Naive thymus-derived CD4-positive, alpha-beta T cell (primary cell): ENCODE data around the gene DMXL1. TPM values are rescaled to one million over a fixed set of nuclear protein-coding genes. Genes with fewer than 3 reads are reported as not detected.

Experiments used
- ATAC-seq: fragments of 150-1000 bp; cut with Tn5 transposase; 2 replicates; pipeline ENCODE4 v1.10.0; 2021; ENCODE audit warnings: mild to moderate bottlenecking, moderate library complexity
- CTCF ChIA-PET: fragments of 350-600 bp; sonication (Branson Sonifier 250); formaldehyde crosslinking; loops from one replicate; lab custom pipeline; 2021; ENCODE audit warnings: antibody characterized with exemption; lab: Charles Lee
- POLR2A ChIA-PET: fragments of 350-600 bp; sonication (Branson Sonifier 250); formaldehyde crosslinking; loops from one replicate; lab custom pipeline; 2021; ENCODE audit warnings: antibody characterized with exemption, inconsistent platforms; lab: Charles Lee
- DNase-seq, 9 donors: peaks; one replicate each; pipeline versions ENCODE4 v3.0.0 to v3.0.0-alpha.2; 2020 to 2022; ENCODE audit warnings: mixed read lengths in 1 of 9
- H3K27ac ChIP-seq: one replicate; pipeline ENCODE4 v1.7.0; 2013; ENCODE audit warnings: mild to moderate bottlenecking, low read depth, low read length, moderate library complexity
- H3K27me3 ChIP-seq, 2 donors: one replicate each; pipeline ENCODE4 v1.7.0; 2013; ENCODE audit warnings: low read length in 2 of 2, mild to moderate bottlenecking in 2 of 2, moderate library complexity in 2 of 2; ENCODE audit not compliant: control insufficient read depth in 2 of 2, insufficient read depth in 2 of 2
- H3K36me3 ChIP-seq, 3 experiments: 1 replicate in 2 of 3; 2 replicates in 1 of 3; pipeline ENCODE4 v1.7.0; 2013; ENCODE audit warnings: low read length in 3 of 3, mild to moderate bottlenecking in 3 of 3, moderate library complexity in 1 of 3; ENCODE audit not compliant: insufficient read depth in 3 of 3, control insufficient read depth in 2 of 3
- H3K4me1 ChIP-seq, 2 donors: one replicate each; pipeline ENCODE4 v1.7.0; 2013; ENCODE audit warnings: low read length in 2 of 2, mild to moderate bottlenecking in 2 of 2, moderate library complexity in 1 of 2; ENCODE audit not compliant: control insufficient read depth in 2 of 2, insufficient read depth in 2 of 2
- H3K4me3 ChIP-seq: 2 replicates; pipeline ENCODE4 v1.7.0; 2013; ENCODE audit warnings: mild to moderate bottlenecking, low read length
- H3K9me3 ChIP-seq, 3 experiments: 1 replicate in 2 of 3; 2 replicates in 1 of 3; pipeline ENCODE4 v1.7.0; 2013; ENCODE audit warnings: low read length in 3 of 3; ENCODE audit not compliant: control insufficient read depth in 2 of 3
- H3K27ac Mint-ChIP-seq, 9 donors: one replicate each; pipeline ENCODE4 v1.8.0; 2020 to 2022; ENCODE audit warnings: mixed read lengths in 9 of 9, mild to moderate bottlenecking in 8 of 9, moderate library complexity in 5 of 9, inconsistent platforms in 2 of 9
- H3K27me3 Mint-ChIP-seq, 5 donors: one replicate each; pipeline ENCODE4 v1.8.0; 2021 to 2022; ENCODE audit warnings: mixed read lengths in 5 of 5, mild to moderate bottlenecking in 1 of 5
- H3K36me3 Mint-ChIP-seq, 5 donors: one replicate each; pipeline ENCODE4 v1.8.0; 2020 to 2022; ENCODE audit warnings: mixed read lengths in 5 of 5, mild to moderate bottlenecking in 3 of 5, inconsistent platforms in 1 of 5
- H3K4me1 Mint-ChIP-seq, 7 donors: one replicate each; pipeline ENCODE4 v1.8.0; 2020 to 2022; ENCODE audit warnings: mixed read lengths in 7 of 7, mild to moderate bottlenecking in 3 of 7, inconsistent platforms in 1 of 7
- H3K4me3 Mint-ChIP-seq, 10 donors: one replicate each; pipeline ENCODE4 v1.8.0; 2020 to 2022; ENCODE audit warnings: mild to moderate bottlenecking in 10 of 10, mixed read lengths in 10 of 10, moderate library complexity in 6 of 10, inconsistent platforms in 2 of 10
- H3K9me3 Mint-ChIP-seq, 11 donors: one replicate each; pipeline ENCODE4 v1.8.0; 2020 to 2022; ENCODE audit warnings: mixed read lengths in 11 of 11, mild to moderate bottlenecking in 4 of 11, inconsistent platforms in 1 of 11, moderate library complexity in 1 of 11
- intact Hi-C, 2 donors: fragments of 100-400 bp; cut with micrococcal nuclease; formaldehyde crosslinking; loops; one replicate each; pipeline ENCODE4 v1.15.1; 2023
- polyA plus RNA-seq, 2 donors: library from polyadenylated mRNA; unstranded; fragments of 300-500 nt; fragmentation: Illumina TruSeq; gene quantifications; one replicate each; pipeline ENCODE4 v1.2.3, GENCODE V29; 2021
- total RNA-seq, 6 experiments: library from RNA in 5 of 6; stranded (reverse) in 5 of 6; gene quantifications; 1 replicate in 5 of 6; 2 replicates in 1 of 6; pipeline ENCODE4 v1.2.3 and lab custom pipeline; 2021 to 2026

DMXL1 gene
- total RNA-seq (10 to 100 TPM; 30.5 to 40.8 (median 32.4) TPM), polyA plus RNA-seq (10 to 100 TPM; 16.5 to 17.0 TPM), total RNA-seq (lab: John Stamatoyannopoulos, UW) (83.9 reads per million, percentile 81 among the genes with 10 or more reads in this experiment)

- Mint-ChIP-seq H3K27ac (peak within 1 kb of the TSS; percentile 96 to 100 (median 99)), H3K9me3 (peaks cover 0 to 4% (median 0%) of the 10 kb centered on the region in 11 donors), H3K4me1 (peaks cover 24 to 44% (median 38%) of the 10 kb centered on the region in 7 donors), H3K36me3 (peaks cover 0 to 8% (median 6%) of the 10 kb centered on the region in 5 donors), H3K4me3 (peak within 1 kb of the TSS; percentile 90 to 100 (median 98)), H3K27me3 (peaks cover 0 to 2% (median 0%) of the 10 kb centered on the region in 5 donors)
- H3K27me3 ChIP-seq = no peaks in the 10 kb centered on the region
- POLR2A ChIA-PET = interaction anchor here (0.6 to 2.7 kb wide), 28 partner anchors 8 to 381 kb away, joined by 3 to 10 read pairs (median 4); partner anchors contain the start of gene DTWD2
- H3K4me3 ChIP-seq = peak within 1 kb of the TSS; percentile 63
- peak; percentile 92 for ATAC-seq
- H3K27ac ChIP-seq = peak within 1 kb of the TSS; percentile 93
- intact Hi-C loops = loop anchor here (1.0 to 5.0 kb wide), 14 partner anchors 8 to 381 kb away; partner anchors contain the start of genes DTWD2 (in 2 of the 2), HSD17B4 (in 2 of the 2) and TNFAIP8 (in 1 of the 2)
- no peaks in the 10 kb centered on the region for H3K36me3 ChIP-seq
- peaks cover 22 to 25% of the 10 kb centered on the region in 2 donors for H3K4me1 ChIP-seq
- no peaks in the 10 kb centered on the region for H3K9me3 ChIP-seq
- CTCF ChIA-PET = interaction anchor here (0.6 to 1.7 kb wide), 8 partner anchors 47 to 364 kb away, joined by 3 to 6 read pairs (median 3); no protein-coding TSS in a partner anchor
- DNase-seq = peak; percentile 94 to 99 (median 98)
Measured at GRCh38 chr5:119070828-119071560, at the start of gene DMXL1. Gene DMXL1, plus strand, starts transcription at chr5:119071087. Its CDS starts 483 bp downstream, at chr5:119071570.

GRCh38 chr5:119021149-119021732, 49.6 kb upstream of the DMXL1 start:
- Mint-ChIP-seq H3K4me3 (no peak overlapping the region), H3K4me1 (peaks cover 0 to 6% (median 2%) of the 10 kb centered on the region in 7 donors), H3K36me3 (peaks cover 0 to 5% (median 0%) of the 10 kb centered on the region in 5 donors), H3K27me3 (no peaks in the 10 kb centered on the region), H3K27ac (peak overlapping the region in 1 of 9 donors; percentile 46), H3K9me3 (peaks cover 0 to 8% (median 4%) of the 10 kb centered on the region in 11 donors)
- Histone ChIP-seq H3K4me1 (no peaks in the 10 kb centered on the region), H3K27ac (no peak overlapping the region), H3K4me3 (no peak overlapping the region), H3K27me3 (no peaks in the 10 kb centered on the region), H3K36me3 (no peaks in the 10 kb centered on the region), H3K9me3 (no peaks in the 10 kb centered on the region)
- ChIA-PET CTCF (interaction anchor here (0.6 to 1.8 kb wide), 4 partner anchors 54 to 413 kb away, joined by 3 to 16 read pairs (median 8); no protein-coding TSS in a partner anchor), POLR2A (interaction anchor here (1.3 kb wide), 1 partner anchor 391 kb away, joined by 4 read pairs; no protein-coding TSS in a partner anchor)
- no peak for ATAC-seq
- DNase-seq = no peak
- intact Hi-C loops = loop anchor here (5.0 kb wide), 2 partner anchors 246 to 321 kb away; no protein-coding TSS in a partner anchor

- Mint-ChIP-seq H3K36me3 (peaks cover 0 to 5% (median 0%) of the 10 kb centered on the region in 5 donors), H3K4me1 (peaks cover 0 to 6% (median 2%) of the 10 kb centered on the region in 7 donors), H3K4me3 (no peak overlapping the region), H3K27me3 (no peaks in the 10 kb centered on the region), H3K27ac (peak overlapping the region in 3 of 9 donors; percentile 46 to 60 (median 47)), H3K9me3 (peaks cover 0 to 9% (median 4%) of the 10 kb centered on the region in 11 donors)
- no peak overlapping the region for H3K27ac ChIP-seq
- H3K27me3 ChIP-seq = no peaks in the 10 kb centered on the region
- no peaks in the 10 kb centered on the region for H3K36me3 ChIP-seq
- no peaks in the 10 kb centered on the region for H3K4me1 ChIP-seq
- H3K4me3 ChIP-seq = no peak overlapping the region
- ATAC-seq = peak; percentile 67
- H3K9me3 ChIP-seq = no peaks in the 10 kb centered on the region
- ChIA-PET POLR2A (interaction anchor here (0.6 to 1.3 kb wide), 2 partner anchors 318 to 390 kb away, joined by 3 to 4 read pairs; no protein-coding TSS in a partner anchor), CTCF (interaction anchor here (0.6 to 1.8 kb wide), 7 partner anchors 53 to 417 kb away, joined by 3 to 16 read pairs (median 5); no protein-coding TSS in a partner anchor)
- peak in 6 of 9 donors; percentile 12 to 60 (median 54) for DNase-seq
- intact Hi-C loops = loop anchor here (1.0 to 5.0 kb wide), 8 partner anchors 34 to 413 kb away; partner anchors contain the start of gene DTWD2 (in 1 of the 2)
Measured at GRCh38 chr5:119022017-119022745, 48.7 kb upstream of the DMXL1 start.

- Histone ChIP-seq H3K9me3 (no peaks in the 10 kb centered on the region), H3K4me3 (no peak overlapping the region), H3K27me3 (no peaks in the 10 kb centered on the region), H3K4me1 (no peaks in the 10 kb centered on the region), H3K27ac (no peak overlapping the region), H3K36me3 (no peaks in the 10 kb centered on the region)
- ATAC-seq (no peak), DNase-seq (no peak)
- no peaks in the 10 kb centered on the region for H3K27me3 Mint-ChIP-seq
- peak overlapping the region in 2 of 9 donors; percentile 47 to 60 for H3K27ac Mint-ChIP-seq
- H3K36me3 Mint-ChIP-seq = peaks cover 0 to 5% (median 0%) of the 10 kb centered on the region in 5 donors
- H3K4me1 Mint-ChIP-seq = peaks cover 0 to 6% (median 2%) of the 10 kb centered on the region in 7 donors
- no peak overlapping the region for H3K4me3 Mint-ChIP-seq
- intact Hi-C loops = loop anchor here (1.0 to 5.0 kb wide), 8 partner anchors 34 to 413 kb away; partner anchors contain the start of gene DTWD2 (in 1 of the 2)
- POLR2A ChIA-PET = interaction anchor here (0.6 to 1.3 kb wide), 2 partner anchors 317 to 389 kb away, joined by 3 to 4 read pairs; no protein-coding TSS in a partner anchor
- CTCF ChIA-PET = interaction anchor here (0.6 to 1.8 kb wide), 5 partner anchors 292 to 412 kb away, joined by 4 to 16 read pairs (median 5); no protein-coding TSS in a partner anchor
- H3K9me3 Mint-ChIP-seq = peaks cover 0 to 9% (median 4%) of the 10 kb centered on the region in 11 donors
Measured at GRCh38 chr5:119022773-119023172, 48.1 kb upstream of the DMXL1 start.

GRCh38 chr5:119028575-119028974, 42.3 kb upstream of the DMXL1 start:
- H3K27ac Mint-ChIP-seq = peak overlapping the region in 1 of 9 donors; percentile 8
- no peaks in the 10 kb centered on the region for H3K9me3 ChIP-seq
- peaks cover 0 to 23% (median 21%) of the 10 kb centered on the region in 7 donors for H3K4me1 Mint-ChIP-seq
- peaks cover 0 to 9% (median 4%) of the 10 kb centered on the region in 11 donors for H3K9me3 Mint-ChIP-seq
- DNase-seq (no peak), ATAC-seq (no peak)
- H3K27ac ChIP-seq = no peak overlapping the region
- no peaks in the 10 kb centered on the region for H3K36me3 ChIP-seq
- intact Hi-C loops = no loop called here
- ChIA-PET CTCF (no interaction called here), POLR2A (interaction anchor here (0.5 kb wide), 1 partner anchor 354 kb away, joined by 3 read pairs; no protein-coding TSS in a partner anchor)
- no peaks in the 10 kb centered on the region for H3K27me3 ChIP-seq
- no peak overlapping the region for H3K4me3 Mint-ChIP-seq
- H3K4me1 ChIP-seq = peaks cover 0 to 18% of the 10 kb centered on the region in 2 donors
- no peak overlapping the region for H3K4me3 ChIP-seq
- peaks cover 0 to 9% (median 0%) of the 10 kb centered on the region in 5 donors for H3K36me3 Mint-ChIP-seq
- H3K27me3 Mint-ChIP-seq = no peaks in the 10 kb centered on the region
